NB4 (cell line): ENCODE data around the gene SLC16A13.

Source experiments
- DNase-seq: peaks from one replicate; pipeline ENCODE4 v3.0.0; 2010; ENCODE audit warnings: low read depth
- H3K4me3 ChIP-seq: one replicate; pipeline ENCODE4 v1.5.1; 2011; ENCODE audit warnings: mild to moderate bottlenecking, low read depth, low read length, moderate library complexity
- MYC ChIP-seq: IDR thresholded peaks from 2 replicates; pipeline ENCODE4 v1.6.1; 2011; ENCODE audit warnings: low read depth, low read length
- POLR2A ChIP-seq: IDR thresholded peaks from 2 replicates; pipeline ENCODE4 v1.6.1; 2011; ENCODE audit warnings: mild to moderate bottlenecking; ENCODE audit not compliant: insufficient read length; ENCODE audit errors: extremely low read depth
- TF ChIP-seq, protein P1 (sequence below): IDR thresholded peaks from one replicate; pipeline ENCODE4 v1.5.1; 2012; ENCODE audit warnings: low read depth, low read length
- TF ChIP-seq, protein P2 (sequence below): IDR thresholded peaks from 2 replicates; pipeline ENCODE4 v1.6.1; 2011; ENCODE audit warnings: low read depth, low read length

SLC16A13 gene

DNA sequence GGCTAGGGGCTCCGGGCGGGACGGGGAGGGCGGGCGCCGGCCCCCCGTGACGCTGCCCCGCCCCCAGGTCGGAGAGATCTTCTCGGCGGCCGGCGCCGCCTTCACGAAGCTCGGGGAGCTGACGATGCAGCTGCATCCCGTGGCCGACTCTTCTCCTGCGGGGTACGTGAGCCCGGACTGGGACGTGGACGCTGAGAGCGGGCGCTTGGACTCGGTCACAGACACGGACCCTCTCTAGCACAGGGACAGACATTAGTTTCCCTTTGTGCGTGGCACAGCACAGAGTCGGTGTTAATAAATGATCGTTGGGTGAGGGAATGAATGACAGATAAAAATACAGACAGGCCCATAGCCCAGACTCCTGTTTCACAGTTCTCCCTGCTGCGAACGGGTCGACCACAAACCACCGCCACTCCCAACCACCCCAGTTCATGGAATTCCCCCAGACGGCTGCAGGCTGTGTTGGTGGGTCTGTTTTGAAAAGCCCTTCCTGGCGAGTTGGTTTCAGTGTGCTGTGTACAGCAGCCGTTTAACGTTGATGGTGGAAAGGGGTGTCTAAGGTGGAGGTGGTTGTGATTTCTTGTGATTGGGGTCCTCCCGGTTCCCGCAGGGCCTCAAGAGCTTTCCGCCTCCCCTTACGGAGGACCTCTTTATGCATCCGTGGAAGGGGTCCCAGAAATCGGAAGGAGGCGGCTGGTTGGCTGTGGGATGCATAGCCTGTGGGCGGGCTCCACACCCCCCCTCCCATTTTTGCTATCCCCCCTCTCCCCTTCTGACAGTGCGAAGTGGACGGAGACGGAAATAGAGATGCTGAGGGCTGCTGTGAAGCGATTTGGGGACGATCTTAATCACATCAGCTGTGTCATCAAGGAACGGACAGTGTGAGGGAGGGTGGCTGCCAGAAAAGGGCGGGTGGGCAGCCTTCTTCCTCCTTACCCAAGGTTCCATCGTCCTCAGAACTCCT lies 20.5 kb upstream of the SLC16A13 start:
- TF ChIP-seq, protein P1, sequence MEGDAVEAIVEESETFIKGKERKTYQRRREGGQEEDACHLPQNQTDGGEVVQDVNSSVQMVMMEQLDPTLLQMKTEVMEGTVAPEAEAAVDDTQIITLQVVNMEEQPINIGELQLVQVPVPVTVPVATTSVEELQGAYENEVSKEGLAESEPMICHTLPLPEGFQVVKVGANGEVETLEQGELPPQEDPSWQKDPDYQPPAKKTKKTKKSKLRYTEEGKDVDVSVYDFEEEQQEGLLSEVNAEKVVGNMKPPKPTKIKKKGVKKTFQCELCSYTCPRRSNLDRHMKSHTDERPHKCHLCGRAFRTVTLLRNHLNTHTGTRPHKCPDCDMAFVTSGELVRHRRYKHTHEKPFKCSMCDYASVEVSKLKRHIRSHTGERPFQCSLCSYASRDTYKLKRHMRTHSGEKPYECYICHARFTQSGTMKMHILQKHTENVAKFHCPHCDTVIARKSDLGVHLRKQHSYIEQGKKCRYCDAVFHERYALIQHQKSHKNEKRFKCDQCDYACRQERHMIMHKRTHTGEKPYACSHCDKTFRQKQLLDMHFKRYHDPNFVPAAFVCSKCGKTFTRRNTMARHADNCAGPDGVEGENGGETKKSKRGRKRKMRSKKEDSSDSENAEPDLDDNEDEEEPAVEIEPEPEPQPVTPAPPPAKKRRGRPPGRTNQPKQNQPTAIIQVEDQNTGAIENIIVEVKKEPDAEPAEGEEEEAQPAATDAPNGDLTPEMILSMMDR, result no peak
- TF ChIP-seq POLR2A, result no peak
- TF ChIP-seq, protein P2, sequence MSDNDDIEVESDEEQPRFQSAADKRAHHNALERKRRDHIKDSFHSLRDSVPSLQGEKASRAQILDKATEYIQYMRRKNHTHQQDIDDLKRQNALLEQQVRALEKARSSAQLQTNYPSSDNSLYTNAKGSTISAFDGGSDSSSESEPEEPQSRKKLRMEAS, result no peak
- TF ChIP-seq MYC, result no peak
- peak overlapping the region; percentile 66 for H3K4me3 ChIP-seq
- peak; percentile 46 for DNase-seq

DNA sequence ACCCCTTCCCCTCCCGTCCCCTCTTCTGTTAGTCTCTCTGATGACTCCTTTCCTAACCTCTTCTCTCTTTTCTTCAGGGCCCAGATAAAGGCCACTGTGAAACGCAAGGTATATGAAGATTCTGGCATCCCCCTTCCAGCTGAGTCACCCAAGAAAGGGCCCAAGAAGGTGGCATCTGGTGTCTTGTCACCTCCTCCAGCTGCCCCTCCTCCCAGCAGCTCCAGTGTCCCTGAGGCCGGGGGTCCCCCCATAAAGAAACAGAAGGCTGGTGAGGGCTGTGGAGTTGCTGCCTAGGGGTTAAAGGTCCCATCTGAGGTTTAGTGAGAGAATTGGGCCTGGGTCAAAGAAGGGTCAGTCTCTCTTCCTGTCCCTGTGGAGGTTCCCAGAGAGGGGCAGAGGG lies 19.4 kb upstream of the SLC16A13 start:
- TF ChIP-seq, protein P2, result no peak
- TF ChIP-seq MYC, result no peak
- TF ChIP-seq, protein P1, result no peak
- no peak for TF ChIP-seq POLR2A
- DNase-seq, result no peak
- no peak overlapping the region for H3K4me3 ChIP-seq

DNA sequence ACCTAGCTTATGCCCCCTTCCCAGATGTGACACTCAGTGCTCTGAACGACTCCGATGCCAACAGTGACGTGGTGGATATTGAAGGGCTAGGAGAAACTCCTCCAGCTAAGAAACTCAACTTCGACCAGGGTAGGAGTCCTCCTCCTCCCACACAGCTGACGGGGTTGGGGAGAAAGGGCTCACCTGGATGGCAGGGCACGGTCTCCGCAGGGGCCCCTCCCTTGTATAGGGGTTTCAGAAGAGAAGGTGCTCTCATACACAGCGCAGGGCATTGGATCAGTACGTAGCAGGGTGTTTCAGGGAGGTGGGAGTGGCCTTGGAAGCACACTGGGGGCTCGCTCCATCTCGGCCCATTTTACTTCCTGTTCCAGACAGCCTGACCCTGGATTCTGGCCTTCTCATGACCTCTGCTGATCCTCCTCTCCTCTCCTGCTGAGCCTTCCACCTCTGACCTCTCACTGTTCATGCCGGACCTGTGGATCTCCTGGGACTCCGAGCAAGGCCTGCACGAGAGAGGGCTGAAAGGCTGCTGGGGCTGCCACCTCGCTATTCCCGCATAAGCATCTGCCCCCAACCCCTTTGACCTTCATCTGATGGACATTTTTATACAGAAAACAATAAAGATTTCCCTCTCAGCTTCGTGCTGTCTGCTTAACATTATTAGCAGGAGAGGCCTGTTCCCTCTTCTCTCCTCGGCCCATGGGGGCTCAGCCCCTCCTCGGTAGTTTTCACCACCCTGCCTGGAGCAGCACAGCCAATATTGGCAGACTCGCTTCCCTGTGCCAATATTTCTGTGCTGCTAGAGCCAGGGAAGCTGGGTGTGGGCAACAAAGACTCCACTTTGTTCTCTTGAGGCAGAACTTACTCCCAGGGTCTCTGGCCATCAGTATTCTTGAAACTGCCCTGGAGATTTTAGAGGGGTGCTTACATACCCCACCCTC lies 18.7 kb upstream of the SLC16A13 start:
- no peak overlapping the region for H3K4me3 ChIP-seq
- no peak for DNase-seq
- TF ChIP-seq, protein P1, result no peak
- TF ChIP-seq MYC, result no peak
- TF ChIP-seq POLR2A, result no peak
- TF ChIP-seq, protein P2, result no peak

DNA sequence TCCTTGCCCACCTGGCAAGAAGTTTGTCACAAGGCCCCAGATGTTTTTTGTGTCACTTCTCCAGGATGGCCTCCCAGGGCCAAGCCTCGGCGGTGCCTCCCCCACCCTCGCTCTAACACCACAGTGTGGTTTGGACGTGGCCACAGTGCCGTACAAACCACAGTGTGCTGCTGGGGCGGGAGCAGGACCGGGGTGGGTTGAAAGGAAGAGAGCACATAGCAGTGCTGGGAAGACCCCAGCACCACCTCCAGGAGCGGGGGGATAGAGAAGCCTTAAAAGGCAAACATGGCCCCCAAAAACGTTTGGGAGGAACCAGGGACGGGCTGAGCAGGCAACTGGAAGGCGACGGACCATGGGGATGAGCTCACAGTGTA lies 18.0 kb upstream of the SLC16A13 start:
- TF ChIP-seq, protein P2, result no peak
- TF ChIP-seq MYC, result no peak
- TF ChIP-seq, protein P1, result no peak
- no peak for TF ChIP-seq POLR2A
- no peak overlapping the region for H3K4me3 ChIP-seq
- DNase-seq, result peak; percentile 64

DNA sequence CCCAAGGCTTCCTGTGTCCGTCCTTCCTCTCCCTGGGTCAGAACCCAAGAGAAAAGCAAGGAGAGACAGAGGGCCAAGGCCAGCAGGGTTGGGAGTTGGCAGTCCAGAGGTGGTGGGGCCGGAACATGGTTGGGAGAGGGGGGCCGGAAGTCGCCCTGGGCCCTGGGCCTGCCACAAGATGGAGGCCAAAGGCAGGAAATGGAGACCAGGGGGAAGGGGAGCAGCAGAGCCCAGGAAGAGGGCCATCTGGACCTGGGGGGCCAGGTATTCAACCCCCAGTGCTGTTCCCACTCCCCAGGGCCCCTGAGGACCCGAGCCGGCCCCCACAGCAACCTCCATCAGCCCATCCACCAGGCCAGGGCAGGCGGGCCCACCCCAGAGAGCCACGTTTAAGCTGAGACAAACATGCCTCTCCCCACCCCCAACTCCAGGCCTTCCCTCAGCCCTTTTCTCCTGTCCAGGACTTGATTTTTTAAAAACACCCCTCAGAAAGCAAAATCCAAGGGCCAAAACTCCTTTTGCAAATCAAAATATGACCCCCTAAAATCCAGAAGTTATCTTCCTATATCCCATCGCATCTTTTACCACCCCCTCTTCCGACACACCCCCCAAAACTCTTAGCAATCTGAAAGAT lies 17.4 kb upstream of the SLC16A13 start:
- DNase-seq, result no peak
- H3K4me3 ChIP-seq, result no peak overlapping the region
- TF ChIP-seq, protein P1, result no peak
- TF ChIP-seq, protein P2, result no peak
- TF ChIP-seq MYC, result no peak
- TF ChIP-seq POLR2A, result no peak
